K562 (cell line): ENCODE results near the gene PRKCE. TPM values are rescaled to one million over a fixed set of nuclear protein-coding genes. Genes with fewer than 3 reads are reported as not detected.

Experiments used
- ATAC-seq: fragments of 200-7000 bp; cut with Tn5 transposase; 3 replicates; pipeline ENCODE4 v1.9.1; 2020; ENCODE audit warnings: moderate library complexity
- BruUV-seq: library from RNA; stranded (reverse); fragments of 400-500 nt; replicated peaks from 2 replicates; lab custom pipeline; 2021; lab: Mats Ljungman, UMichigan
- CTCF ChIA-PET: fragments of 300-600 bp; formaldehyde crosslinking; extraction: SDS; loops from one replicate; lab custom pipeline; 2021; ENCODE audit warnings: low intra/inter-chr PET ratio; lab: Yijun Ruan, JAX
- POLR2A ChIA-PET: fragments of 300-600, 350-650 bp; sonication (Branson Sonifier 250); formaldehyde crosslinking; extraction: SDS; loops from one replicate; lab custom pipeline; 2021; ENCODE audit warnings: antibody characterized with exemption, inconsistent platforms; lab: Yijun Ruan, JAX
- DNase-seq, 4 experiments: peaks; one replicate each; pipeline versions ENCODE4 v3.0.0 to v3.0.0-alpha.2; 2011 to 2018; ENCODE audit warnings: low spot score in 3 of 4, mixed read lengths in 3 of 4; ENCODE audit errors: extremely low read depth in 1 of 4
- FAIRE-seq: peaks from 2 replicates; lab custom pipeline; 2011; peaks lifted over from hg19 to GRCh38; lab: Jason Lieb, UNC
- H2AFZ ChIP-seq: 2 replicates; pipeline ENCODE4 v1.6.0; 2011; ENCODE audit warnings: low read depth, low read length, control low read depth, inconsistent platforms
- H3K27ac ChIP-seq: fragments of 200-600 bp; 3 replicates; pipeline ENCODE4 v1.8.0; 2011; ENCODE audit warnings: low read depth, mild to moderate bottlenecking, control low read depth, inconsistent platforms, low read length, moderate library complexity, mixed read lengths; ENCODE audit errors: extremely low read depth
- H3K27me3 ChIP-seq, 2 experiments: fragments of 300-600 bp in 1 of 2; 2 replicates in 1 of 2; 3 replicates in 1 of 2; pipeline versions ENCODE4 v1.6.0 to v1.8.0; 2011; ENCODE audit warnings: inconsistent platforms in 2 of 2, low read length in 2 of 2, mild to moderate bottlenecking in 1 of 2, mixed read lengths in 1 of 2, moderate library complexity in 1 of 2; ENCODE audit not compliant: control insufficient read depth in 2 of 2, insufficient read depth in 2 of 2
- H3K36me3 ChIP-seq: fragments of 300-600 bp; 3 replicates; pipeline ENCODE4 v1.8.0; 2011; ENCODE audit warnings: mild to moderate bottlenecking, low read length, inconsistent platforms; ENCODE audit not compliant: control insufficient read depth, insufficient read depth
- H3K4me1 ChIP-seq, 2 experiments: fragments of 200-600 bp in 1 of 2; replicated peaks in 1 of 2; 2 replicates in 1 of 2; 3 replicates in 1 of 2; pipeline versions ENCODE4 v1.5.1 to v1.8.0; 2011; ENCODE audit warnings: inconsistent platforms in 2 of 2, low read length in 2 of 2, mild to moderate bottlenecking in 1 of 2, mixed read lengths in 1 of 2, moderate library complexity in 1 of 2; ENCODE audit not compliant: control insufficient read depth in 2 of 2, insufficient read depth in 2 of 2
- H3K4me2 ChIP-seq: 2 replicates; pipeline ENCODE4 v1.6.1; 2011; ENCODE audit warnings: low read length, control low read depth, inconsistent platforms, mixed read lengths; ENCODE audit not compliant: insufficient read depth
- H3K4me3 ChIP-seq: fragments of 200-600 bp; sonication (generic), shearing (Covaris generic); 2 replicates; pipeline ENCODE4 v1.5.1; 2016; ENCODE audit warnings: control low read depth, inconsistent platforms
- H3K79me2 ChIP-seq: fragments of 200-600 bp; 3 replicates; pipeline ENCODE4 v1.8.0; 2011; ENCODE audit warnings: low read length, inconsistent platforms; ENCODE audit not compliant: control insufficient read depth, insufficient read depth
- H3K9ac ChIP-seq, 2 experiments: 2 replicates each; pipeline versions ENCODE4 v1.6.0 to v1.6.1; 2011; ENCODE audit warnings: low read depth in 2 of 2, low read length in 2 of 2, control low read depth in 1 of 2, inconsistent platforms in 1 of 2, mild to moderate bottlenecking in 1 of 2, mixed read lengths in 1 of 2; ENCODE audit not compliant: insufficient read depth in 1 of 2
- H3K9me1 ChIP-seq: one replicate; pipeline ENCODE4 v1.6.0; 2011; ENCODE audit warnings: inconsistent platforms, mild to moderate bottlenecking, low read length, moderate library complexity; ENCODE audit not compliant: control insufficient read depth, insufficient read depth
- H3K9me3 ChIP-seq: replicated peaks from 2 replicates; pipeline ENCODE4 v1.5.1; 2011; ENCODE audit warnings: low read depth, low read length, inconsistent platforms; ENCODE audit not compliant: control insufficient read depth, insufficient read depth
- H4K20me1 ChIP-seq: replicated peaks from 2 replicates; pipeline ENCODE4 v1.6.1; 2011; ENCODE audit warnings: low read length, inconsistent platforms, mixed read lengths; ENCODE audit not compliant: control insufficient read depth, insufficient read depth
- CSDE1 ChIP-seq, 2 experiments: fragments of 450-650 bp; IDR thresholded peaks; 2 replicates each; pipeline ENCODE4 v1.6.1; 2016; ENCODE audit warnings: mild to moderate bottlenecking in 1 of 2
- ELF2 ChIP-seq: fragments of 250-450 bp; sonication (Bioruptor Pico); IDR thresholded peaks from 2 replicates; pipeline ENCODE4 v1.5.0; 2021; ENCODE audit warnings: mild to moderate bottlenecking
- ESRRB ChIP-seq: fragments of 250-450 bp; sonication (Bioruptor Pico); IDR thresholded peaks from 2 replicates; pipeline ENCODE4 v1.5.0; 2020; ENCODE audit warnings: mild to moderate bottlenecking, moderate library complexity, borderline replicate concordance
- HCFC1 ChIP-seq: IDR thresholded peaks from 2 replicates; pipeline ENCODE4 v1.6.1; 2012; ENCODE audit warnings: low read depth, low read length, improper control_type of control experiment
- NBN ChIP-seq: fragments of 450-650 bp; IDR thresholded peaks from 2 replicates; pipeline ENCODE4 v1.6.1; 2016; ENCODE audit warnings: low read depth, mild to moderate bottlenecking
- NR4A1 ChIP-seq, 2 experiments: fragments of 250-450 bp in 1 of 2; fragments of 450-650 bp in 1 of 2; sonication (Bioruptor Pico) in 1 of 2; IDR thresholded peaks; 2 replicates each; pipeline versions ENCODE4 v1.4.0 to v1.6.1; 2016 to 2020; ENCODE audit warnings: mild to moderate bottlenecking in 2 of 2, missing compliant biosample characterization in 1 of 2, missing genetic modification characterization in 1 of 2, moderate library complexity in 1 of 2
- RFX1 ChIP-seq: fragments of 450-650 bp; IDR thresholded peaks from 2 replicates; pipeline ENCODE4 v1.6.1; 2016; ENCODE audit warnings: mild to moderate bottlenecking, moderate library complexity
- ZNF23 ChIP-seq: fragments of 250-450 bp; sonication (Bioruptor Pico); IDR thresholded peaks from 2 replicates; pipeline ENCODE4 v1.4.0; 2020; ENCODE audit warnings: mild to moderate bottlenecking
- ZSCAN29 ChIP-seq: fragments of 450-650 bp; IDR thresholded peaks from 2 replicates; pipeline ENCODE4 v1.6.1; 2017
- WGBS: fragments of 100-300 bp; shearing (Covaris generic); methylation state at CpG from one replicate; pipeline ENCODE4 v1.1.6; 2016; ENCODE audit warnings: low coverage, mixed read lengths; ENCODE audit not compliant: insufficient coverage; ENCODE audit errors: missing lambda C conversion rate; 5-methylcytosine and 5-hydroxymethylcytosine counted together
- in situ Hi-C: fragments of 300-500 bp; cut with MboI; formaldehyde crosslinking; loops from 4 replicates; pipeline ENCODE4 v1.15.0; 2018; ENCODE audit warnings: inconsistent platforms, mixed read lengths
- intact Hi-C: fragments of 100-400 bp; cut with micrococcal nuclease; formaldehyde crosslinking; loops from 2 replicates; pipeline ENCODE4 v1.14.2; 2022
- polyA plus RNA-seq, 8 experiments: library from polyadenylated mRNA; depleted of rRNA in 4 of 8; stranded (reverse) in 5 of 8; unstranded in 3 of 8; fragments of >200 nt; fragmentation: Nextera tagmentation in 2 of 8; fragmentation: Illumina TruSeq in 1 of 8; extraction: Ambion mirVana in 2 of 8; extraction: Trizol in 1 of 8; gene quantifications; 2 replicates each; pipeline versions ENCODE4 v1.2.1 to v1.2.3, GENCODE V29; 2011 to 2014; ENCODE audit warnings: inconsistent platforms in 1 of 8, missing spikeins in 1 of 8
- total RNA-seq, 7 experiments: library from RNA; depleted of rRNA in 6 of 7; stranded (reverse); fragments of >200 nt in 6 of 7; fragmentation: Illumina TruSeq in 2 of 7; extraction: Trizol in 2 of 7; gene quantifications; 2 replicates each; pipeline versions ENCODE4 v1.2.1 to v1.2.3, GENCODE V29; 2011 to 2021; ENCODE audit warnings: low replicate concordance in 1 of 7
- TF ChIP-seq, protein P1 (sequence below): sonication (generic); formaldehyde crosslinking; IDR thresholded peaks from 2 replicates; pipeline ENCODE4 v1.8.0; 2022; ENCODE audit warnings: missing genetic modification reagents, mild to moderate bottlenecking, moderate library complexity, borderline replicate concordance
- TF ChIP-seq, protein P2 (sequence below): fragments of 450-650 bp; IDR thresholded peaks from 2 replicates; pipeline ENCODE4 v1.7.0; 2016; ENCODE audit warnings: borderline replicate concordance
- TF ChIP-seq, protein P3 (sequence below), 2 experiments: fragments of 150-350 bp in 1 of 2; IDR thresholded peaks; 2 replicates each; pipeline ENCODE4 v1.6.1; 2012 to 2016; ENCODE audit warnings: low read depth in 2 of 2, low read length in 2 of 2, mild to moderate bottlenecking in 1 of 2, moderate library complexity in 1 of 2
- TF ChIP-seq, protein P4 (sequence below): fragments of 250-450 bp; sonication (Bioruptor Pico); IDR thresholded peaks from 2 replicates; pipeline ENCODE4 v1.5.0; 2020; ENCODE audit warnings: mild to moderate bottlenecking, borderline replicate concordance

PRKCE gene
- total and polyA plus RNA-seq, 9 of the 15 experiments (the other 6 are each of a cell fraction or from before 2014, with no cell fraction given), result 0.06 to 1.0 (median 0.22) TPM; not detected in 1

DNA sequence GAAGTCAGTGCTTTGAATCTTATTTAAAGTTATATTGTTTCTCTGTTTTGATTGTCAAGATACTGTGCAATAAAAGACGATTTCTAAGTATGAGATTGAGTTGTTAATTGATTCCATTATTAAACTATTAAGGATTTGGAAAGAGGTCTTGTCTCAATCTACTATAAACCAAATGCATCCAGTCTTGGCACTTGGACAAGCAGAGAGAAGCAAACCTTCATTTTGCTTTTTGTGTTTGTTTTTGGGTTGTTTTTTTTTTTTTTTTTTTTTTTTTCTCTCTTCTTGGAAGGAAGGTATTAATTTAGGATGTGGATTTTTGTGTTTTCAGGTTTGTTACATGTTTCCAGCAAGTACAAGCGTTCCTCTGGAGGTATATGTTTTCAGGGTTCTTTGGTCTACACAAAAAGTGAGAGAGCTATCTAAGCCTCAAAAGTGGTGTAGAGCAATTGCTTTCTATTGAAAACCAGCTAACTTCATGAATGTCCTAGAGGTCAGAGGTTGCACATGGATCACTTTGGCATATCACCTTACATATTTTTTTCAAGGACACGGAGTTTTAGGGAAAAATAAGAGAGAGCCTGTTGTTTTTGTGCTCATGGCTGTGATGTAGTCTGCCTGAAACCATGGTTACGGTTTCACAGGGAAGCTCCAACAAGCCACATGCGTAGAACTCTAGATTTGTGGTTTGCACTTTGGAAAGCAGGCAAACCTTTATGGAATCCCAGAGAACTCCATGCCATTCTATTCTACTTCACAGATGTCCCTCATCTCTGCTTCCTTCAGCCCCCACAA lies 1.8 kb downstream of the PRKCE start:
- H3K4me1 ChIP-seq, result peaks cover 0 to 29% of the 10 kb centered on the region in 2 experiments; a peak in 4 of 5 replicates
- H3K36me3 ChIP-seq, result no peaks in the 10 kb centered on the region
- H2AFZ ChIP-seq, result no peak overlapping the region
- DNase-seq, result no peak
- ATAC-seq, result no peak
- intact Hi-C loops, result no loop called here
- 22% methylated on average over 4 of the region's 5 CpGs for WGBS
- TF ChIP-seq, protein P1, sequence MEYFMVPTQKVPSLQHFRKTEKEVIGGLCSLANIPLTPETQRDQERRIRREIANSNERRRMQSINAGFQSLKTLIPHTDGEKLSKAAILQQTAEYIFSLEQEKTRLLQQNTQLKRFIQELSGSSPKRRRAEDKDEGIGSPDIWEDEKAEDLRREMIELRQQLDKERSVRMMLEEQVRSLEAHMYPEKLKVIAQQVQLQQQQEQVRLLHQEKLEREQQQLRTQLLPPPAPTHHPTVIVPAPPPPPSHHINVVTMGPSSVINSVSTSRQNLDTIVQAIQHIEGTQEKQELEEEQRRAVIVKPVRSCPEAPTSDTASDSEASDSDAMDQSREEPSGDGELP (CRISPR knock-in tag), result no peak
- TF ChIP-seq ESRRB (CRISPR knock-in tag), result no peak
- no peak for TF ChIP-seq ZNF23 (CRISPR knock-in tag)
- no peak for TF ChIP-seq NBN
- TF ChIP-seq, protein P2, sequence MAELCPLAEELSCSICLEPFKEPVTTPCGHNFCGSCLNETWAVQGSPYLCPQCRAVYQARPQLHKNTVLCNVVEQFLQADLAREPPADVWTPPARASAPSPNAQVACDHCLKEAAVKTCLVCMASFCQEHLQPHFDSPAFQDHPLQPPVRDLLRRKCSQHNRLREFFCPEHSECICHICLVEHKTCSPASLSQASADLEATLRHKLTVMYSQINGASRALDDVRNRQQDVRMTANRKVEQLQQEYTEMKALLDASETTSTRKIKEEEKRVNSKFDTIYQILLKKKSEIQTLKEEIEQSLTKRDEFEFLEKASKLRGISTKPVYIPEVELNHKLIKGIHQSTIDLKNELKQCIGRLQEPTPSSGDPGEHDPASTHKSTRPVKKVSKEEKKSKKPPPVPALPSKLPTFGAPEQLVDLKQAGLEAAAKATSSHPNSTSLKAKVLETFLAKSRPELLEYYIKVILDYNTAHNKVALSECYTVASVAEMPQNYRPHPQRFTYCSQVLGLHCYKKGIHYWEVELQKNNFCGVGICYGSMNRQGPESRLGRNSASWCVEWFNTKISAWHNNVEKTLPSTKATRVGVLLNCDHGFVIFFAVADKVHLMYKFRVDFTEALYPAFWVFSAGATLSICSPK, result no peak
- TF ChIP-seq, protein P3, sequence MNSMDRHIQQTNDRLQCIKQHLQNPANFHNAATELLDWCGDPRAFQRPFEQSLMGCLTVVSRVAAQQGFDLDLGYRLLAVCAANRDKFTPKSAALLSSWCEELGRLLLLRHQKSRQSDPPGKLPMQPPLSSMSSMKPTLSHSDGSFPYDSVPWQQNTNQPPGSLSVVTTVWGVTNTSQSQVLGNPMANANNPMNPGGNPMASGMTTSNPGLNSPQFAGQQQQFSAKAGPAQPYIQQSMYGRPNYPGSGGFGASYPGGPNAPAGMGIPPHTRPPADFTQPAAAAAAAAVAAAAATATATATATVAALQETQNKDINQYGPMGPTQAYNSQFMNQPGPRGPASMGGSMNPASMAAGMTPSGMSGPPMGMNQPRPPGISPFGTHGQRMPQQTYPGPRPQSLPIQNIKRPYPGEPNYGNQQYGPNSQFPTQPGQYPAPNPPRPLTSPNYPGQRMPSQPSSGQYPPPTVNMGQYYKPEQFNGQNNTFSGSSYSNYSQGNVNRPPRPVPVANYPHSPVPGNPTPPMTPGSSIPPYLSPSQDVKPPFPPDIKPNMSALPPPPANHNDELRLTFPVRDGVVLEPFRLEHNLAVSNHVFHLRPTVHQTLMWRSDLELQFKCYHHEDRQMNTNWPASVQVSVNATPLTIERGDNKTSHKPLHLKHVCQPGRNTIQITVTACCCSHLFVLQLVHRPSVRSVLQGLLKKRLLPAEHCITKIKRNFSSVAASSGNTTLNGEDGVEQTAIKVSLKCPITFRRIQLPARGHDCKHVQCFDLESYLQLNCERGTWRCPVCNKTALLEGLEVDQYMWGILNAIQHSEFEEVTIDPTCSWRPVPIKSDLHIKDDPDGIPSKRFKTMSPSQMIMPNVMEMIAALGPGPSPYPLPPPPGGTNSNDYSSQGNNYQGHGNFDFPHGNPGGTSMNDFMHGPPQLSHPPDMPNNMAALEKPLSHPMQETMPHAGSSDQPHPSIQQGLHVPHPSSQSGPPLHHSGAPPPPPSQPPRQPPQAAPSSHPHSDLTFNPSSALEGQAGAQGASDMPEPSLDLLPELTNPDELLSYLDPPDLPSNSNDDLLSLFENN (IDR thresholded peaks at IDR 0.05; ENCODE audit: low read depth in 2 of 2, low read length in 2 of 2), result no peak
- TF ChIP-seq CSDE1 (IDR thresholded peaks at IDR 0.05), result no peak
- no peak for TF ChIP-seq HCFC1
- no peak; the same call in 1 of the 2 replicates for TF ChIP-seq RFX1
- no peak for TF ChIP-seq ELF2 (CRISPR knock-in tag)
- no peak for TF ChIP-seq NR4A1 (CRISPR knock-in tag; IDR thresholded peaks at IDR 0.05)
- no peak for TF ChIP-seq NR4A1 (tag; IDR thresholded peaks at IDR 0.05)
- TF ChIP-seq, protein P4, sequence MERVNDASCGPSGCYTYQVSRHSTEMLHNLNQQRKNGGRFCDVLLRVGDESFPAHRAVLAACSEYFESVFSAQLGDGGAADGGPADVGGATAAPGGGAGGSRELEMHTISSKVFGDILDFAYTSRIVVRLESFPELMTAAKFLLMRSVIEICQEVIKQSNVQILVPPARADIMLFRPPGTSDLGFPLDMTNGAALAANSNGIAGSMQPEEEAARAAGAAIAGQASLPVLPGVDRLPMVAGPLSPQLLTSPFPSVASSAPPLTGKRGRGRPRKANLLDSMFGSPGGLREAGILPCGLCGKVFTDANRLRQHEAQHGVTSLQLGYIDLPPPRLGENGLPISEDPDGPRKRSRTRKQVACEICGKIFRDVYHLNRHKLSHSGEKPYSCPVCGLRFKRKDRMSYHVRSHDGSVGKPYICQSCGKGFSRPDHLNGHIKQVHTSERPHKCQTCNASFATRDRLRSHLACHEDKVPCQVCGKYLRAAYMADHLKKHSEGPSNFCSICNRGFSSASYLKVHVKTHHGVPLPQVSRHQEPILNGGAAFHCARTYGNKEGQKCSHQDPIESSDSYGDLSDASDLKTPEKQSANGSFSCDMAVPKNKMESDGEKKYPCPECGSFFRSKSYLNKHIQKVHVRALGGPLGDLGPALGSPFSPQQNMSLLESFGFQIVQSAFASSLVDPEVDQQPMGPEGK (CRISPR knock-in tag), result no peak
- TF ChIP-seq ZSCAN29, result no peak
- no peak for FAIRE-seq
- ChIA-PET POLR2A (no interaction called here), CTCF (interaction anchor here (1.2 kb wide), 1 partner anchor 10 kb away, joined by 3 read pairs; no protein-coding TSS in a partner anchor)
- no peaks in the 10 kb centered on the region for H3K79me2 ChIP-seq
- BruUV-seq, result no TSS peak
- no peaks in the 10 kb centered on the region for H3K9me1 ChIP-seq
- no peak overlapping the region for H3K9ac ChIP-seq
- H3K4me3 ChIP-seq, result no peak overlapping the region
- H3K9me3 ChIP-seq, result no peaks in the 10 kb centered on the region
- in situ Hi-C loops, result no loop called here
- H4K20me1 ChIP-seq, result no peaks in the 10 kb centered on the region
- H3K27ac ChIP-seq, result no peak overlapping the region
- H3K4me2 ChIP-seq, result no peak overlapping the region
- peaks cover 31 to 46% of the 10 kb centered on the region in 2 experiments for H3K27me3 ChIP-seq
